ENCODE data around the gene S100A9.

S100A9 gene

GRCh38 chr1:153395136-153395685 is 37.6 kb downstream of the S100A9 start (continued):
- TF ChIP-seq RARB (CRISPR knock-in tag; IDR thresholded peaks at IDR 0.05) (no peak), ZNF8 (CRISPR knock-in tag; IDR thresholded peaks at IDR 0.05) (no peak)

- TF ChIP-seq SNAI2 (CRISPR knock-in tag; IDR thresholded peaks at IDR 0.05), result no peak
- no peak for TF ChIP-seq ZFP30 (CRISPR knock-in tag; IDR thresholded peaks at IDR 0.05)
- TF ChIP-seq PATZ1 (CRISPR knock-in tag; IDR thresholded peaks at IDR 0.05; ENCODE audit: borderline replicate concordance), result no peak
- TF ChIP-seq PPARA (CRISPR knock-in tag; IDR thresholded peaks at IDR 0.05; ENCODE audit: borderline replicate concordance), result no peak
- TF ChIP-seq BACH2 (CRISPR knock-in tag; IDR thresholded peaks at IDR 0.05; ENCODE audit: borderline replicate concordance), result no peak
- no peak for TF ChIP-seq ZNF565 (CRISPR knock-in tag; conservative IDR thresholded peaks at IDR 0.05; ENCODE audit: low read depth)
- no peak for TF ChIP-seq CREB5 (CRISPR knock-in tag; IDR thresholded peaks at IDR 0.05; ENCODE audit: low read depth)
- no peak for TF ChIP-seq TOX (CRISPR knock-in tag; IDR thresholded peaks at IDR 0.05; ENCODE audit: borderline replicate concordance)
- no peak for TF ChIP-seq TSHZ2 (CRISPR knock-in tag; IDR thresholded peaks at IDR 0.05)
- TF ChIP-seq POU6F1 (CRISPR knock-in tag; IDR thresholded peaks at IDR 0.05; ENCODE audit: borderline replicate concordance, low read depth), result no peak
Measured at GRCh38 chr1:153395776-153396175, 38.1 kb downstream of the S100A9 start.

GRCh38 chr1:153396461-153396860 is 38.8 kb downstream of the S100A9 start:
- no peak for ATAC-seq
- TF ChIP-seq TOX (CRISPR knock-in tag; IDR thresholded peaks at IDR 0.05; ENCODE audit: borderline replicate concordance) (no peak), ZFP3 (CRISPR knock-in tag; IDR thresholded peaks at IDR 0.05) (no peak)

More at GRCh38 chr1:153395776-153396175, 38.1 kb downstream of the S100A9 start:
- ATAC-seq, result no peak

GRCh38 chr1:153397051-153397923 is 39.6 kb downstream of the S100A9 start:
- no peak for ATAC-seq
- no peak for TF ChIP-seq TSHZ2 (CRISPR knock-in tag; IDR thresholded peaks at IDR 0.05)
- TF ChIP-seq OSR1 (CRISPR knock-in tag; IDR thresholded peaks at IDR 0.05), result no peak
- no peak for TF ChIP-seq POU6F1 (CRISPR knock-in tag; IDR thresholded peaks at IDR 0.05; ENCODE audit: borderline replicate concordance, low read depth)
- TF ChIP-seq CSDC2 (CRISPR knock-in tag; IDR thresholded peaks at IDR 0.05), result no peak

All from SK-N-SH treated with all-trans-retinoic acid at 6 μM for 48 hours (cell line).